Natural killer cell (primary cell): ENCODE results near the gene CBX7. TPM values are rescaled to one million over a fixed set of nuclear protein-coding genes. Genes with fewer than 3 reads are reported as not detected.
A peak's percentile ranks its signal among the peaks of the same experiment; 100 is the strongest.

Experiments
- ATAC-seq, 3 donors: fragments of 150-1000 bp in 2 of 3; fragments of 200-7000 bp in 1 of 3; cut with Tn5 transposase; 1 replicate in 1 of 3; 2 replicates in 2 of 3; pipeline ENCODE4 v1.10.0; 2021; ENCODE audit warnings: mild to moderate bottlenecking in 2 of 3, moderate library complexity in 2 of 3
- DNase-seq, 2 donors: peaks; one replicate each; pipeline versions ENCODE4 v3.0.0 to v3.0.0-alpha.2; 2013 to 2021; ENCODE audit warnings: mixed read lengths in 1 of 2
- H3K27ac ChIP-seq: one replicate; pipeline ENCODE4 v1.5.1; 2013; ENCODE audit warnings: mild to moderate bottlenecking, low read length
- H3K27me3 ChIP-seq: one replicate; pipeline ENCODE4 v1.6.1; 2013; ENCODE audit warnings: low read length; ENCODE audit not compliant: control insufficient read depth, insufficient read depth
- H3K36me3 ChIP-seq: one replicate; pipeline ENCODE4 v1.6.1; 2013; ENCODE audit warnings: low read length; ENCODE audit not compliant: control insufficient read depth, insufficient read depth
- H3K4me1 ChIP-seq: one replicate; pipeline ENCODE4 v1.6.1; 2013; ENCODE audit warnings: low read length; ENCODE audit not compliant: control insufficient read depth, insufficient read depth
- H3K4me3 ChIP-seq: one replicate; pipeline ENCODE4 v1.5.1; 2013; ENCODE audit warnings: low read length
- H3K9me3 ChIP-seq: one replicate; pipeline ENCODE4 v1.6.1; 2013; ENCODE audit warnings: low read length; ENCODE audit not compliant: control insufficient read depth, insufficient read depth
- H3K27ac Mint-ChIP-seq, 2 donors: one replicate each; pipeline ENCODE4 v1.8.0; 2022; ENCODE audit warnings: mild to moderate bottlenecking in 2 of 2, mixed read lengths in 2 of 2, moderate library complexity in 1 of 2
- H3K27me3 Mint-ChIP-seq, 2 donors: one replicate each; pipeline ENCODE4 v1.8.0; 2022; ENCODE audit warnings: low read depth in 2 of 2, mixed read lengths in 2 of 2
- H3K36me3 Mint-ChIP-seq: one replicate; pipeline ENCODE4 v1.8.0; 2022; ENCODE audit warnings: mixed read lengths
- H3K4me1 Mint-ChIP-seq, 2 donors: one replicate each; pipeline ENCODE4 v1.8.0; 2022; ENCODE audit warnings: mixed read lengths in 2 of 2
- H3K4me3 Mint-ChIP-seq: one replicate; pipeline ENCODE4 v1.8.0; 2022; ENCODE audit warnings: mild to moderate bottlenecking, moderate library complexity, mixed read lengths
- H3K9me3 Mint-ChIP-seq, 2 donors: one replicate each; pipeline ENCODE4 v1.8.0; 2022; ENCODE audit warnings: mixed read lengths in 2 of 2
- WGBS: methylation state at CpG from one replicate; pipeline ENCODE4 v1.1.7; 2013; ENCODE audit warnings: missing lambda C conversion rate; ENCODE audit not compliant: insufficient coverage; 5-methylcytosine and 5-hydroxymethylcytosine counted together
- intact Hi-C: fragments of 100-400 bp; cut with micrococcal nuclease; formaldehyde crosslinking; loops from one replicate; pipeline ENCODE4 v1.14.2; 2022
- total RNA-seq, 4 donors: library from RNA; stranded (reverse); fragments of 120-200 nt in 1 of 4; gene quantifications; one replicate each; pipeline versions ENCODE4 v1.2.3 to v1.2.4, GENCODE V29; 2013 to 2022
- TF ChIP-seq, protein P1 (sequence below): fragments of 200-600 bp; IDR thresholded peaks from one replicate; pipeline ENCODE4 v1.8.0; 2022; ENCODE audit warnings: antibody characterized with exemption

CBX7 gene
- total RNA-seq, 3 donors from 2014 or later (not counting 1 experiment from before 2014, with no cell fraction given) = 49.6 to 52.9 (median 50.0) TPM

DNA sequence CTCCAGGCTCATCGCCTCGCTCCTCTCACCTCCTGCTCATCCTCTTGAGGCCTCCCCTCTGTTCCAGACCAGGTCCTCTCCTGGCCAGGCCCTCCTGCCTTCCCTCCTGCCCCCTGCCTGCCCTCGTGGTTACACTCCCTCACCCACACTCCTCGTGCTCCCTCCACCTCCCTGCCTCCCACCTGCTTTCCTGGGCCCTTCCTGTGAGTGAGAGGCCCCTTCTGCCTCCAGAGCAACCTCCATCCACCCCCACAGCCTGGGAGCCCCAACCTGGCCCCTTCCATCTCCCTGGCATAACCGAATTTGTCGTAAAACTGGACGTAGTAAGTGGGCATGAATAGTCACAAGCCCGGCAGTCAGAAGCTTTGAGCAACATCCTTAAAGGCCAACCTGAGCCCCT, 70.9 kb downstream of the CBX7 start:
- peak overlapping the region; percentile 76 for H3K27ac ChIP-seq
- H3K4me1 Mint-ChIP-seq = peaks cover 74 to 84% of the 10 kb centered on the region in 2 donors
- H3K27me3 Mint-ChIP-seq = no peaks in the 10 kb centered on the region
- no peak for DNase-seq
- no peaks in the 10 kb centered on the region for H3K9me3 Mint-ChIP-seq
- intact Hi-C loops = loop anchor here (5.0 kb wide), 1 partner anchor 59 kb away; the partner anchor contains the start of gene APOBEC3D
- TF ChIP-seq, protein P1, sequence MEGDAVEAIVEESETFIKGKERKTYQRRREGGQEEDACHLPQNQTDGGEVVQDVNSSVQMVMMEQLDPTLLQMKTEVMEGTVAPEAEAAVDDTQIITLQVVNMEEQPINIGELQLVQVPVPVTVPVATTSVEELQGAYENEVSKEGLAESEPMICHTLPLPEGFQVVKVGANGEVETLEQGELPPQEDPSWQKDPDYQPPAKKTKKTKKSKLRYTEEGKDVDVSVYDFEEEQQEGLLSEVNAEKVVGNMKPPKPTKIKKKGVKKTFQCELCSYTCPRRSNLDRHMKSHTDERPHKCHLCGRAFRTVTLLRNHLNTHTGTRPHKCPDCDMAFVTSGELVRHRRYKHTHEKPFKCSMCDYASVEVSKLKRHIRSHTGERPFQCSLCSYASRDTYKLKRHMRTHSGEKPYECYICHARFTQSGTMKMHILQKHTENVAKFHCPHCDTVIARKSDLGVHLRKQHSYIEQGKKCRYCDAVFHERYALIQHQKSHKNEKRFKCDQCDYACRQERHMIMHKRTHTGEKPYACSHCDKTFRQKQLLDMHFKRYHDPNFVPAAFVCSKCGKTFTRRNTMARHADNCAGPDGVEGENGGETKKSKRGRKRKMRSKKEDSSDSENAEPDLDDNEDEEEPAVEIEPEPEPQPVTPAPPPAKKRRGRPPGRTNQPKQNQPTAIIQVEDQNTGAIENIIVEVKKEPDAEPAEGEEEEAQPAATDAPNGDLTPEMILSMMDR = no peak
- peaks cover 91% of the 10 kb centered on the region for H3K4me1 ChIP-seq
- peaks cover 56% of the 10 kb centered on the region for H3K36me3 ChIP-seq
- peak overlapping the region; percentile 99 for H3K4me3 Mint-ChIP-seq
- no peaks in the 10 kb centered on the region for H3K27me3 ChIP-seq
- peak overlapping the region; percentile 98 to 99 for H3K27ac Mint-ChIP-seq
- H3K36me3 Mint-ChIP-seq = no peaks in the 10 kb centered on the region
- no peak overlapping the region for H3K4me3 ChIP-seq
- WGBS = 73% methylated on average over 8 of the region's 8 CpGs
- no peak for ATAC-seq
- no peaks in the 10 kb centered on the region for H3K9me3 ChIP-seq

DNA sequence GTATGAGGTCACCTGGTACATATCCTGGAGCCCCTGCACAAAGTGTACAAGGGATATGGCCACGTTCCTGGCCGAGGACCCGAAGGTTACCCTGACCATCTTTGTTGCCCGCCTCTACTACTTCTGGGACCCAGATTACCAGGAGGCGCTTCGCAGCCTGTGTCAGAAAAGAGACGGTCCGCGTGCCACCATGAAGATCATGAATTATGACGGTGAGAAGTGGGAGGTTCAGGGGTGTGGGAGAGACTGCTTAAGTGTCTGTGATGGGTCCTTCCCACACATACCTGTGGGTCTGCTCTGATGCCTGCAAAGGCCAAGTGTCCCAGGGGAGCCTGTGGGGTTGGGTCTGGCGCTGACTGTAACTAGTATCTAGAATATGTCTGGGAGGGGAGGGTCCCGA, 71.5 kb downstream of the CBX7 start:
- Histone ChIP-seq H3K4me1 (peaks cover 91% of the 10 kb centered on the region), H3K9me3 (no peaks in the 10 kb centered on the region), H3K36me3 (peaks cover 50% of the 10 kb centered on the region), H3K27ac (peak overlapping the region; percentile 76), H3K27me3 (no peaks in the 10 kb centered on the region), H3K4me3 (no peak overlapping the region)
- Mint-ChIP-seq H3K4me1 (peaks cover 74 to 85% of the 10 kb centered on the region in 2 donors), H3K4me3 (peak overlapping the region; percentile 99), H3K36me3 (no peaks in the 10 kb centered on the region), H3K9me3 (no peaks in the 10 kb centered on the region), H3K27me3 (no peaks in the 10 kb centered on the region), H3K27ac (peak overlapping the region; percentile 98 to 99)
- ATAC-seq (no peak), DNase-seq (no peak)
- TF ChIP-seq, protein P1 = no peak
- 82% methylated on average over 12 of the region's 12 CpGs for WGBS
- intact Hi-C loops = loop anchor here (5.0 kb wide), 1 partner anchor 59 kb away; the partner anchor contains the start of gene APOBEC3D

Other genes starting within 250 kb of the CBX7 start
- 10 to 100 TPM in 1 of 3 donors, 1 to 10 TPM in 1, under 1 TPM in 1; 0.66 to 48.1 (median 4.3) TPM for gene APOBEC3A, start 195.1 kb downstream of the CBX7 start, total RNA-seq
- 1 to 10 TPM; 1.7 to 2.3 (median 2.2) TPM for gene APOBEC3B, start 170.3 kb downstream of the CBX7 start, total RNA-seq
- 100 to 1,000 TPM; 144 to 168 (median 155) TPM for gene APOBEC3C, start 138.4 kb downstream of the CBX7 start, total RNA-seq
- 10 to 100 TPM; 33.0 to 46.8 (median 37.9) TPM for gene APOBEC3D, start 131.6 kb downstream of the CBX7 start, total RNA-seq
- 10 to 100 TPM; 30.1 to 54.4 (median 41.0) TPM for gene APOBEC3F, start 111.8 kb downstream of the CBX7 start, total RNA-seq
- gene APOBEC3G, start 75.4 kb downstream of the CBX7 start, total RNA-seq = 100 to 1,000 TPM; 168 to 308 (median 237) TPM
- 10 to 100 TPM; 14.1 to 17.0 (median 14.6) TPM for gene APOBEC3H, start 55.4 kb downstream of the CBX7 start, total RNA-seq
- gene PDGFB, start 92.3 kb upstream of the CBX7 start, total RNA-seq = 1 to 10 TPM in 1 of 3 donors, under 1 TPM in 2; 0.28 to 1.2 (median 0.31) TPM
- gene RPL3, start 166.9 kb upstream of the CBX7 start, total RNA-seq = 1,000 to 10,000 TPM; 1,534 to 1,757 (median 1,614) TPM
- 10 to 100 TPM; 30.3 to 35.7 (median 31.3) TPM for gene SYNGR1, start 197.3 kb upstream of the CBX7 start, total RNA-seq
- 10 to 100 TPM; 24.3 to 30.4 (median 24.8) TPM for gene TAB1, start 247.1 kb upstream of the CBX7 start, total RNA-seq